NB4 (cell line): Measurements from ENCODE around the gene ITGB8.

Experiments used
- DNase-seq: peaks from one replicate; pipeline ENCODE4 v3.0.0; 2010; ENCODE audit warnings: low read depth
- H3K4me3 ChIP-seq: one replicate; pipeline ENCODE4 v1.5.1; 2011; ENCODE audit warnings: mild to moderate bottlenecking, low read depth, low read length, moderate library complexity
- MAX ChIP-seq: IDR thresholded peaks from 2 replicates; pipeline ENCODE4 v1.6.1; 2011; ENCODE audit warnings: low read depth, low read length
- MYC ChIP-seq: IDR thresholded peaks from 2 replicates; pipeline ENCODE4 v1.6.1; 2011; ENCODE audit warnings: low read depth, low read length
- POLR2A ChIP-seq: IDR thresholded peaks from 2 replicates; pipeline ENCODE4 v1.6.1; 2011; ENCODE audit warnings: mild to moderate bottlenecking; ENCODE audit not compliant: insufficient read length; ENCODE audit errors: extremely low read depth
- TF ChIP-seq, protein P1 (sequence below): IDR thresholded peaks from one replicate; pipeline ENCODE4 v1.5.1; 2012; ENCODE audit warnings: low read depth, low read length

ITGB8 gene

DNA sequence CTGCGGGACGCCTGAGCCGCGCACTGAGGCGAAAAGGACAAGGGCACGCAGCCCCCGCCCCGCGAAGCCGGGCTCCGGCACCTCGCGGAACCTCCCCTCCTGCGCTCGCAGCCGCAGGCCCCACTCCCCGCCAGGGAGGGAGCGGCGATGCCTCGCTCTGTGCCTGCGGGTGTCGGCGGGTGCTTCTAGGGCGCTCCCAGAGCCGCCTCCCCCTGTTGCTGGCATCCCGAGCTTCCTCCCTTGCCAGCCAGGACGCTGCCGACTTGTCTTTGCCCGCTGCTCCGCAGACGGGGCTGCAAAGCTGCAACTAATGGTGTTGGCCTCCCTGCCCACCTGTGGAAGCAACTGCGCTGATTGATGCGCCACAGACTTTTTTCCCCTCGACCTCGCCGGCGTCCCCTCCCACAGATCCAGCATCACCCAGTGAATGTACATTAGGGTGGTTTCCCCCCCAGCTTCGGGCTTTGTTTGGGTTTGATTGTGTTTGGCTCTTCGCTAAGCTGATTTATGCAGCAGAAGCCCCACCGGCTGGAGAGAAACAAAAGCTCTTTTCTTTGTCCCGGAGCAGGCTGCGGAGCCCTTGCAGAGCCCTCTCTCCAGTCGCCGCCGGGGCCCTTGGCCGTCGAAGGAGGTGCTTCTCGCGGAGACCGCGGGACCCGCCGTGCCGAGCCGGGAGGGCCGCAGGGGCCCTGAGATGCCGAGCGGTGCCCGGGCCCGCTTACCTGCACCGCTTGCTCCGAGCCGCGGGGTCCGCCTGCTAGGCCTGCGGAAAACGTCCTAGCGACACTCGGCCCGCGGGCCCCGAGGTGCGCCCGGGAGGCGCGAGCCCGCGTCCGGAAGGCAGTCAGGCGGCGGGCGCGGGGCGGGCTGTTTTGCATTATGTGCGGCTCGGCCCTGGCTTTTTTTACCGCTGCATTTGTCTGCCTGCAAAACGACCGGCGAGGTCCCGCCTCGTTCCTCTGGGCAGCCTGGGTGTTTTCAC, 519 bp downstream of the ITGB8 start:
- H3K4me3 ChIP-seq, result peak overlapping the region; percentile 59
- DNase-seq, result peak; percentile 51
- TF ChIP-seq, protein P1, sequence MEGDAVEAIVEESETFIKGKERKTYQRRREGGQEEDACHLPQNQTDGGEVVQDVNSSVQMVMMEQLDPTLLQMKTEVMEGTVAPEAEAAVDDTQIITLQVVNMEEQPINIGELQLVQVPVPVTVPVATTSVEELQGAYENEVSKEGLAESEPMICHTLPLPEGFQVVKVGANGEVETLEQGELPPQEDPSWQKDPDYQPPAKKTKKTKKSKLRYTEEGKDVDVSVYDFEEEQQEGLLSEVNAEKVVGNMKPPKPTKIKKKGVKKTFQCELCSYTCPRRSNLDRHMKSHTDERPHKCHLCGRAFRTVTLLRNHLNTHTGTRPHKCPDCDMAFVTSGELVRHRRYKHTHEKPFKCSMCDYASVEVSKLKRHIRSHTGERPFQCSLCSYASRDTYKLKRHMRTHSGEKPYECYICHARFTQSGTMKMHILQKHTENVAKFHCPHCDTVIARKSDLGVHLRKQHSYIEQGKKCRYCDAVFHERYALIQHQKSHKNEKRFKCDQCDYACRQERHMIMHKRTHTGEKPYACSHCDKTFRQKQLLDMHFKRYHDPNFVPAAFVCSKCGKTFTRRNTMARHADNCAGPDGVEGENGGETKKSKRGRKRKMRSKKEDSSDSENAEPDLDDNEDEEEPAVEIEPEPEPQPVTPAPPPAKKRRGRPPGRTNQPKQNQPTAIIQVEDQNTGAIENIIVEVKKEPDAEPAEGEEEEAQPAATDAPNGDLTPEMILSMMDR, result no peak
- TF ChIP-seq MYC (no peak), POLR2A (no peak), MAX (no peak)

GRCh38 chr7:20331910-20332813, 1.5 kb downstream of the ITGB8 start:
- no peak for TF ChIP-seq POLR2A
- TF ChIP-seq MAX, result no peak
- TF ChIP-seq MYC, result no peak
- TF ChIP-seq, protein P1, result no peak
- H3K4me3 ChIP-seq, result no peak overlapping the region
- DNase-seq, result no peak

GRCh38 chr7:20338285-20338684, 7.6 kb downstream of the ITGB8 start:
- no peak for TF ChIP-seq POLR2A
- TF ChIP-seq, protein P1, result no peak
- TF ChIP-seq MYC, result no peak
- no peak for TF ChIP-seq MAX

DNA sequence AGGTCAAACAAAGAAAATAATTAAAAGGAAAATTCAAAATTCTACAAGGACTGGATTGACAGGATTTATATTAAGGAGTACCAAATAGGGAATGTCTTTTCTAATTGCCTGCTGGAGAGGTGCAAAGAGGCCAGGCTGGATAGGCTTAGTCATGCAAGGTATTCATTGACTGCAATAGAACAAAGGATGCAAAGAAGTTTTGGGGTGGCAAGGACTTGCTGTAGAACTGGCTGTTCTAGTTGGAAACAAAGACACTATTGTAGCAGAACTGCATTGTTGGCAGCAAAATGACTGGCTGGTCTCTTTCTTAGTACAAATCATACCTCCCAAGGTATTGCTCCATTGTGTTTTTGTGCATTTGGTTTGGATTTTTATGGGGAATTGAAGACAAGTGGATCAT, 10.1 kb downstream of the ITGB8 start:
- no peak overlapping the region for H3K4me3 ChIP-seq
- no peak for DNase-seq
- TF ChIP-seq MYC, result no peak
- no peak for TF ChIP-seq MAX
- TF ChIP-seq POLR2A, result no peak

More at GRCh38 chr7:20338285-20338684, 7.6 kb downstream of the ITGB8 start:
- H3K4me3 ChIP-seq, result no peak overlapping the region
- no peak for DNase-seq

DNA sequence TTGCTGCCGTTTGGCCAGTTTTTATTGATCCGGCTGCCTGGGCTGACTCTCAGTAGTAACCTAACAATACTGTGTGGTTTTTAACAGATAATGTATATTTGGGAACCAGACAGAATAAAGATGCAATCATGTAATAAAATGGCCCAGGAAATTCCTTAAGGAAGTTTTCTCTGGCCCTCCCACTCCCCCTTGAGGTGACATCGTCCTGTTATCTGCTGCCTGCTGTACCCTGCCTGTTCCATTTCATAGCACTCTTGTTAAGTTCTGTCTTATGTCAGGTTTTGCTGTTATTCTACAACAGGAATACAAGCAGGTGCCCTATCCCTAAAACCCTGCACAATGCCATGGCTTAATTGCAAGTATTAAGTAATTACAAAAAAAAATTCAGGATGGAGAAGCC, 12.5 kb downstream of the ITGB8 start:
- no peak for DNase-seq
- no peak overlapping the region for H3K4me3 ChIP-seq
- no peak for TF ChIP-seq POLR2A
- TF ChIP-seq, protein P1, result no peak
- no peak for TF ChIP-seq MAX
- TF ChIP-seq MYC, result no peak

- DNase-seq, result no peak
- H3K4me3 ChIP-seq, result no peak overlapping the region
- TF ChIP-seq, protein P1, result no peak
- TF ChIP-seq POLR2A (no peak), MAX (no peak), MYC (no peak)
Measured at GRCh38 chr7:20343941-20344340, 13.2 kb downstream of the ITGB8 start.
